Peyer's patch (tissue), 4 donors: ENCODE results near the gene UHRF1.

Source experiments
- POLR2A ChIP-seq, 2 donors: fragments of 450-650 bp; IDR thresholded peaks; one replicate each; pipeline ENCODE4 v1.5.1; 2017; ENCODE audit warnings: antibody characterized with exemption in 2 of 2, mild to moderate bottlenecking in 2 of 2, moderate library complexity in 2 of 2
- TF ChIP-seq, protein P1 (sequence below), 6 experiments: fragments of 450-650 bp in 4 of 6; fragments of 200-600 bp in 2 of 6; sonication (generic) in 1 of 6; IDR thresholded peaks; one replicate each; pipeline ENCODE4 v1.5.1; 2017 to 2019; ENCODE audit warnings: antibody characterized with exemption in 6 of 6, mild to moderate bottlenecking in 3 of 6, moderate library complexity in 1 of 6

DNA sequence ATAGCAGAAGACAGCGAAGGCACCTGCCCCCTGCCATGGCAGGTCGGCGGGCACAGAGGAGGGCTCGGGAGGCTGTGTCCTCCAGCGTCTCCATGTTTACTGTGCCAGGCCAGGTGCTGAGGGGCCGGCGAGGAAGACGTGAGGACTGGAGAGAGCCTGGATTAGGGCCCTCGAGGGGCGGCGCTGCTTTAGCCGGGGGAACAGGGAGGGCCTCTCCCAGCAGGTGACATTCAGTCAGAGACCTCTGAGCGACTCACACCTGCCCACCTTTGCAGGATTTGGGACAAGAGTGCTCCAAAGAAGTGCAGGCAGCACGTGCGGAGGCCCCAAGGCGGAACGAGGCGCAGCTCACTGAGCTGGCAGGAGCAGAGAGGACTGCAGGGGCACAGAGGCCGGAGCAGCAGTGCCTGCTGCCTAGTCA lies 77.2 kb downstream of the UHRF1 start:
- TF ChIP-seq, protein P1, sequence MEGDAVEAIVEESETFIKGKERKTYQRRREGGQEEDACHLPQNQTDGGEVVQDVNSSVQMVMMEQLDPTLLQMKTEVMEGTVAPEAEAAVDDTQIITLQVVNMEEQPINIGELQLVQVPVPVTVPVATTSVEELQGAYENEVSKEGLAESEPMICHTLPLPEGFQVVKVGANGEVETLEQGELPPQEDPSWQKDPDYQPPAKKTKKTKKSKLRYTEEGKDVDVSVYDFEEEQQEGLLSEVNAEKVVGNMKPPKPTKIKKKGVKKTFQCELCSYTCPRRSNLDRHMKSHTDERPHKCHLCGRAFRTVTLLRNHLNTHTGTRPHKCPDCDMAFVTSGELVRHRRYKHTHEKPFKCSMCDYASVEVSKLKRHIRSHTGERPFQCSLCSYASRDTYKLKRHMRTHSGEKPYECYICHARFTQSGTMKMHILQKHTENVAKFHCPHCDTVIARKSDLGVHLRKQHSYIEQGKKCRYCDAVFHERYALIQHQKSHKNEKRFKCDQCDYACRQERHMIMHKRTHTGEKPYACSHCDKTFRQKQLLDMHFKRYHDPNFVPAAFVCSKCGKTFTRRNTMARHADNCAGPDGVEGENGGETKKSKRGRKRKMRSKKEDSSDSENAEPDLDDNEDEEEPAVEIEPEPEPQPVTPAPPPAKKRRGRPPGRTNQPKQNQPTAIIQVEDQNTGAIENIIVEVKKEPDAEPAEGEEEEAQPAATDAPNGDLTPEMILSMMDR (IDR thresholded peaks at IDR 0.05): no peak
- no peak for TF ChIP-seq POLR2A (IDR thresholded peaks at IDR 0.05)
